GM12873 (cell line): ENCODE data around the gene RYR1.
A peak's percentile ranks its signal among the peaks of the same experiment; 100 is the strongest.

ENCODE experiments used
- TF ChIP-seq, protein P1 (sequence below): IDR thresholded peaks from 2 replicates; pipeline ENCODE4 v1.5.1; 2012; ENCODE audit warnings: low read depth, mild to moderate bottlenecking, moderate library complexity, low read length, control low read depth; ENCODE audit not compliant: insufficient read depth; ENCODE audit errors: missing control alignments

RYR1 gene

DNA sequence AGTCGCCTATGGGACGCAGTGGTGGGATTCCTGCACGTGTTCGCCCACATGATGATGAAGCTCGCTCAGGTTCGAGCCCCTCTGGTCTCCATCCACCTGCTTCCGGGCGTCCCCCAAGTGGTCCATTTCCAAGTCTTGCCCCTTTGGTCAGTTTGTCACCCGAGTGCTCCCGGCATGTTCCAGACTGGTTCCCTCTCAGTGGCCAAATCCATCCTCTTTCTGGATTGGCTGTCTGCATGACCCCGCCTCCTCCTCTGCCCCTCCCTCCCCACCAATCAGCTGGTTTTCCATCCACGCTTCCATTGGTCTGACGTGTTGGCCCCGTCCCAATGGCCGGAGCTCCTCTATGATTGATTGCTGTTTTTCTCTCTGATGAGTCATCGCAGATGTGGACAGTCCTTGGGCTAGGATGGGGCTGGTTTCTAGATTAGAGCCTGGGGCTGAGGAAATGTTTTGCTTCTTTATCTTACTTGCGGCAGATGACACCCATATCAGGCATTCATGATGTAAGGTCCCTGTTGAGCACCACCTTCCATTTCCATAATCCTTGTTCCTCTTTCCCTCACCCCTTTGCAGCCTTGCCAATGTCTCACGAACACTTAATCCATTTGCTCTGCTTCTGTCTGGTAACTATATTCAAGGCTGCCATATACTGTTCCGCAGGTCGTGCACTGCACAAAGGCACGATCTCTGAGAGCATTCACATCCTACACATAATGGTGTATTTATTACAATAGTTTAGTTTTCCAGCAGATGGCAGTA, 110.5 kb downstream of the RYR1 start:
- TF ChIP-seq, protein P1, sequence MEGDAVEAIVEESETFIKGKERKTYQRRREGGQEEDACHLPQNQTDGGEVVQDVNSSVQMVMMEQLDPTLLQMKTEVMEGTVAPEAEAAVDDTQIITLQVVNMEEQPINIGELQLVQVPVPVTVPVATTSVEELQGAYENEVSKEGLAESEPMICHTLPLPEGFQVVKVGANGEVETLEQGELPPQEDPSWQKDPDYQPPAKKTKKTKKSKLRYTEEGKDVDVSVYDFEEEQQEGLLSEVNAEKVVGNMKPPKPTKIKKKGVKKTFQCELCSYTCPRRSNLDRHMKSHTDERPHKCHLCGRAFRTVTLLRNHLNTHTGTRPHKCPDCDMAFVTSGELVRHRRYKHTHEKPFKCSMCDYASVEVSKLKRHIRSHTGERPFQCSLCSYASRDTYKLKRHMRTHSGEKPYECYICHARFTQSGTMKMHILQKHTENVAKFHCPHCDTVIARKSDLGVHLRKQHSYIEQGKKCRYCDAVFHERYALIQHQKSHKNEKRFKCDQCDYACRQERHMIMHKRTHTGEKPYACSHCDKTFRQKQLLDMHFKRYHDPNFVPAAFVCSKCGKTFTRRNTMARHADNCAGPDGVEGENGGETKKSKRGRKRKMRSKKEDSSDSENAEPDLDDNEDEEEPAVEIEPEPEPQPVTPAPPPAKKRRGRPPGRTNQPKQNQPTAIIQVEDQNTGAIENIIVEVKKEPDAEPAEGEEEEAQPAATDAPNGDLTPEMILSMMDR, result peak; percentile 59

DNA sequence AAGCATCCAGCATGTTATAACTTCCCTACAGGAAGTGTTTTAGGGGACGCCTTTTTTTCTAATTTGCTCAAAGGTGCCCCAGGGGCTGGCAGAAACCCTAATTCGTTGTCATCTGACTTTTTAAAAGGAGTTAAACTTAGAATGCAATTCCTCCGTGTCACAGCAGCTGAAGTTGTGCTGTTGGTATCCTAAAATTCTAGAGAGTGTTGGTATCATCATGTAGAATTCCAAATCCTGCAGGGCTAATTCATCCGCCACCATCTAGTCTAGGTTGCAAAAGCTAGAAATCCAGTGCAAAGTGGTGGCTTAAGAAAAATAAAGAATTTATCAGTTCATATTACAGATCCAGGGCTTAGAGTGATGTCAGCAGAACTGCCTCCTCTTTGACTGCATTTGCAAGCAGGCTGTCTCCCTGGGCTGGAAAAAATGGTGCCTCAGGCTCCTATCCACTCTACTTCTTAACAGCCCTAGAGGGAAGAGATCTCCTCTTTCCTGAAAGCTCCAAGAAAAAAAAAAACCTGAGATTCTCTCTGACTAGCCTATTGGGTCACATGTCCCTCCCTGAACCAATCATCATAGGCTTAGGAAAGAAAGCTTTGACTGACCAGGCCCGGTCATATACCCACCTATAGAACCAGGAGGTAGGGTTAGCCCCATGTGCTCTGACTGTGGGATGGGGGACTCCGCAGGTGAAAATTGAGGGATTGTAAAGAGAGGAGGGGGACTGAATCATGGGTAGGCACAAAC, 111.3 kb downstream of the RYR1 start:
- TF ChIP-seq, protein P1, result no peak

DNA sequence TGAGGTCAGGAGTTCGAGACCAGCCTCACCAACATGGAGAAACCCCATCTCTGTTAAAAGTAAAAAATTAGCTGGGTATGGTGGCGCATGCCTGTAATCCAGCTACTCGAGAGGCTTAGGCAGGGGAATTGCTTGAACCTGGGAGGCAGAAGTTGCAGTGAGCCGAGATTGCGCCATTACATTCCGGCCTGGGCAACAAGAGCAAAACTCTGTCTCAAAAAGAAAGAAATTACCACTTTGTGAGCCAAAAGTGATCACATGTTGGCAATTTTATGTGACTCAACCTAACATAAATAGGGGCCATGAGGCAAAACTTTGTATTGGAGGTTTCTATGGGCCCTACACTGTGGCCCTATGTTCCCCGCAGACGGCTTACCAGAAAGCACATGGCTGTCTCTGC, 112.1 kb downstream of the RYR1 start:
- TF ChIP-seq, protein P1, result no peak

DNA sequence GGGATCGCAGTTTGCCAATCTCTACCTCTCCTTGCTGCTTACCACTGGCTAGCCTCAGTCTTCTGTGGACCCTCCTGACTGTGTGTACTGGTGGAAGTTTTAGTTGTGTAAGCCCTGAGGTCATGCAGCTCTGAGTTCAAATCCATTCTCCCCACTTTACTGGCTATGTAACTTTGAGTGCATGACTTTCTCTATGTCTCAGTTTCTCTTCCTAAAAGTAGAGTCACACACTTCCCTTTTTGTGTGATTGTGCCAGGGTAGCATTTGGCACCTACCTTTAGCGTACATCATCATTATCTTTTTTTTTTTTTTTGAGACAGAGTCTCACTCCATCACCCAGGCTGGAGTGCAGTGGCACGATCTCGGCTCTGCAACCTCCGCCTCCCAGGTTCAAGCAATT, 113.9 kb downstream of the RYR1 start:
- TF ChIP-seq, protein P1, result no peak

DNA sequence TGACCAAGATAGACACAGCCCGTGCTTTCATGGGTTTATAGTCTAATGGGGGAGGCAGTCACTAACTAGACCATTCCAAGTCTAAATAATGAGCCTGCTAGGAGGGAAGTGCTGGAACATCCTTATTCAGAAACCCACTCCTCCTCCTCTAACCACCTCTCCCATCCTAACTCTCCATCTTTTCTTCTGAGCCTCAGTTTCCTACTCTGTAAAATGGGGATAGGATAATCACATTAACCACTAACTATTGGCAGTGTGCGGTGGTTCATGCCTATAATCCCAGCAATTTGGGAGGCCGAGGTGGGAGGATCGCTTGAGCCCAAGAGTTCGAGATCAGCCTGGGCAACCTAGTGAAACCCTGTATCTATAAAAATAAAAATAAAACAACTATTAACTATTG, 115.6 kb downstream of the RYR1 start:
- TF ChIP-seq, protein P1, result no peak

DNA sequence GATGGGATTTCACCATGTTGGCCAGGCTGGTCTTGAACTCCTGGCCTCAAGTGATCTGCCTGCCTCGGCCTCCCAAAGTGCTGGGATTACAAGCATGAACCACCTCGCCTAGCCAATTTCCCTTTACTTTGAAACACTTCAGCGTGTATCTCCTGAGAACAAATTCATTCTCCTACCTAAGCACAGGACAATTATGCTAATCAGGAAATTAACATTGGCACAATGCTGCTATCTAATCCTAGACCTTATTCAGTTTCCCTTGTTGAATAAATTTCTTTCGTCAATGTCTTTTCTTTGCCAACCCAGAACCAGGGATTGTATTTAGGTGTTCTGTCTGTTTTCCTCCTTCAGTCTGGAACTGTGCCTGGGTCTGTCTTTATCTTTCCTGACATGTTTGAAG, 116.5 kb downstream of the RYR1 start:
- TF ChIP-seq, protein P1, result no peak

DNA sequence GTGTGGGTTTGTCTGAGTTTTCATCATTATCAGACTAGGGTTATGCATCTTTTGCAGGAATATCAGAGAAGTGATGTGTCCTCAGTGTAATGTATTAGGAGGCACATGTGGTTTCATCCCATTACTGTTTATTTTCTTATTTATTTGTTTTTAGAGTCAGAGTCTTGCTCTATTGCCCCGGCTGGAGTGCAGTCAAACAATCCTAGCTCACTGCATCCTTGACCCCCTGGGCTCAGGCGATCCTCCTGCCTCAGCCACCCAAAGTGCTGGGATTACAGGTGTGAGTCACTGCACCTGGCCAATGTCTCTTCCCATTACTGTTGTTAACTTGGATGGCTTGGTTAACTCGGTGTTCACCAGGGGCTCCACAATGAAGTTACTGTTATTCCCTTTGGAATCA, 116.9 kb downstream of the RYR1 start:
- TF ChIP-seq, protein P1, result no peak
